Cardiac fibroblast (primary cell): Measurements from ENCODE around the gene TTLL11.

Experiments
- DNase-seq, 2 donors: peaks; one replicate each; pipeline versions ENCODE4 v3.0.0 to v3.0.0-alpha.2; 2010; ENCODE audit warnings: low read depth in 2 of 2
- H3K4me3 ChIP-seq, 2 donors: replicated peaks in 1 of 2; 1 replicate in 1 of 2; 2 replicates in 1 of 2; pipeline ENCODE4 v1.5.1; 2011; ENCODE audit warnings: low read depth in 2 of 2, low read length in 2 of 2, mild to moderate bottlenecking in 2 of 2, moderate library complexity in 1 of 2
- CTCF ChIP-seq: IDR thresholded peaks from one replicate; pipeline ENCODE4 v1.5.1; 2011; ENCODE audit warnings: low read depth, mild to moderate bottlenecking, low read length, inconsistent platforms

Gene TTLL11

DNA sequence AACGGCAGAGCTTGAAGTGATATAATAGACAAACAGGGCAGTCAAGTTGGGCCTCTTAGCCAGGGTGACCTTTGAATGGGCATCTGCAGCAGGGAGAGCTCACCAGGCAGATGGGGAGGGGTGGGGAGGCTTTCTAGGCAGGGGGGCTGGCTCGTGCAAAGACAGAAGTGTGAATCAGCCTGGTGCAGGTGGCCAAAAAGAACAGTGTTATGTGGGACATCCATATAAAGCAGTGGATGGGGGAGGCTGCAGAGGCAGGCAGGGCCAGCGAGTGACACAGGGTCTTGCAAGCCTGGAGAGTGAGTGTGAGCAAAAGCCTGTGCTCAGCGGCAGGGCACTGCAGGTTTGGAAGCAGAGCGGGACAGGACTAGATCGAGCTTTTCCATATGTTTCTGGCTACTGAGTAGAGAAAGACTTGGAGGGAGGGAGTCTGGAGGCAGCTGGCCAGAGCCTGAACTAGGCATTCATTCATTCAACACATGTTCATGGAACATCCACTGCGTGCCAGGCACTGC, 14.2 kb upstream of the TTLL11 start:
- H3K4me3 ChIP-seq = no peak overlapping the region
- no peak for DNase-seq
- no peak for TF ChIP-seq CTCF

GRCh38 chr9:122106576-122106975, 13.5 kb upstream of the TTLL11 start:
- DNase-seq = no peak
- no peak for TF ChIP-seq CTCF
- H3K4me3 ChIP-seq = no peak overlapping the region

DNA sequence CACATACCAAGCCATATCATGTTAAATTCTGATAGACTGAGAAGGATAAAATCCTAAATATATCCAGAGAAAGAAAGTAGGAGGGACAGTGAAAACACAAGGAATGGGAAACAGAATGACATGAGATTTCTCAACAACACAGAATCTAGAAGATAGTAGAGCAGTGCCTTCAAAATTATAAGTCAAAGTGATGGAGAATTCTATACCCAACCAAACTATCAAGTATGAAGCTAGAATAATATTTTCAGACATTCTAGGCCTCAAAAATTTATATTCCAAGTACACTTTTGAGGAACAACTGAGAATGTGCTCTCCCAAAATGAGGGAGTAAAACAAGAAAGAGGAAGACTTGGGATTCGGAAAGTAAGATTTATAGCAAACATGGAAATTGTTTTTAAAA, 10.9 kb upstream of the TTLL11 start:
- no peak for DNase-seq
- no peak for TF ChIP-seq CTCF
- no peak overlapping the region for H3K4me3 ChIP-seq

DNA sequence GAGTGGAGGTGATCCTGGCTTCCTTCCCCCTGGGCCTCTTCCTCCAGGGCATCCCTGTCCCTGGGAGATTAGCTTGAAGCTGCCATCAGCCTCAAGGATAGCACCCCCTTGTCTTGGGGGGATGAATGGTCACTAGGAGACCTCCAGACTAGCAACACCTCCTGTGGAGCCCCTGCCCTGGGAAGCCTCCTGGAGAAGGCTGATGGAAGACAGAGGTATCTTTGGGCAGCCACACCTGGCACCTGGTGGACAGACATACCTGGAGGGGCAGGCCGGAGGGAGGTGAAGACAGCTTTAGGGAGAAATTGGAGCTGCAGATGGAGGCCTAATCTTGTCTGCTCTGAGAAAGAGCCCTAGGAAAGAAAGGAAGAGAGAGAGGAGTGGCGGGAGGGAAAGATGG, 9.0 kb upstream of the TTLL11 start:
- DNase-seq = no peak
- H3K4me3 ChIP-seq = no peak overlapping the region

DNA sequence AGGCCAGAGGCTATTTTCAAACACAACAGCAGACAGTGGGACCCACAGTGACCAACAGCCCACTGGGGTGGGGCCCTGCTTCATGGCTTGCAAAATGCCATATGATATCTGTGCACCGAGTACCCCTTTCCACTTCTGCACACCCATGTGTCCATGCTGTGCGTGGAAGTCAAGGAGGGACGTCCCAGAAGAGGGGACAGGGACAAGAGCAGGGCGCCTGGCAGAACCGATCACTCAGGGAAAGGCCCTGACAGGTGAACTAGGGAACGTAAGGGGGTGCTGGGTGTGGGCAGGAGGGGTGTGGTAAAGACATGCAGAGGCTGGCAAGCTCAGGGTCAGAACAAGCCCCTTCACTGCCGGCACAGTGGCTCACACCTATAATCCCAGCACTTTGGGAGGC, 7.6 kb upstream of the TTLL11 start:
- no peak overlapping the region for H3K4me3 ChIP-seq
- no peak for DNase-seq
- TF ChIP-seq CTCF = no peak

More for the DNA sequence above, 9.0 kb upstream of the TTLL11 start:
- TF ChIP-seq CTCF = no peak

DNA sequence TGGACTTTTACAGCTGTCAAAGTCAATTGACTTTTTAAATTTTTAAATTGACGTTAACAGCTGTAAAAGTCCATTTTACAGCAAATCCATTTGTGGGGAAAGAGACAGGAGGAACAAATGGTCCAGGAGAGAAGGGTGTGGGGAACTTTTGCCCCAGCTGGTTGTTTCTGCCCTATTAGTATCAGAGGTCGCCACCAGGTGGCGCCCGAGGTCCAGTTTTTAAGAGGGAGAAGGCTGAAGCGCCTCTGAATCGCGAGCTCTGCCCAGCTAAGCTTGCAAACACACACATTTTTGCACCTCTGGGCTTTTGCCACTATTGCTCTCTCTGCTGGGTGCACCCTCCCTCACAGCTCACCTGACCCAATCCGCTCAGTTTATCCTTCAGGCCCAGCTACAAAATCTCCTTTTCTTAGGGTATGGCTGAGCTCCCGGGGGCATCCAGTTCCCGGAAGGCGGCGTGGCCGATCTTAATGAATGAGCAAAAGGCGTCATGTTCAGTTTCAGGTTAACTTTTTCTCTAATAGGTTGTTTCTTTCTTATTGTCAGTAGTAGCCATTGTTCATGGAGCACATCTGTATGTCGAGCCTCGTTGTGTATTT, 6.3 kb upstream of the TTLL11 start:
- no peak overlapping the region for H3K4me3 ChIP-seq
- TF ChIP-seq CTCF = peak; percentile 80
- peak; percentile 84 for DNase-seq
